B cell (primary cell): ENCODE data around the gene RNH1. TPM values are rescaled to one million over a fixed set of nuclear protein-coding genes. Genes with fewer than 3 reads are reported as not detected.

Experiments
- ATAC-seq: fragments of 200-7000 bp; cut with Tn5 transposase; one replicate; pipeline ENCODE4 v1.10.0; 2021; ENCODE audit warnings: low read depth, mild to moderate bottlenecking, moderate number of reproducible peaks, moderate library complexity
- CTCF ChIA-PET: fragments of 350-600 bp; sonication (Branson Sonifier 250); formaldehyde crosslinking; loops from one replicate; lab custom pipeline; 2021; ENCODE audit warnings: antibody characterized with exemption, inconsistent platforms; lab: Charles Lee
- POLR2A ChIA-PET: fragments of 350-600 bp; sonication (Branson Sonifier 250); formaldehyde crosslinking; loops from one replicate; lab custom pipeline; 2021; ENCODE audit warnings: antibody characterized with exemption; lab: Charles Lee
- DNase-seq: peaks from one replicate; pipeline ENCODE4 v3.0.0; 2013
- H2AFZ ChIP-seq: 2 replicates; pipeline ENCODE4 v1.6.1; 2012; ENCODE audit warnings: mild to moderate bottlenecking, low read depth, low read length; ENCODE audit not compliant: insufficient read depth, poor library complexity, severe bottlenecking
- H3K27ac ChIP-seq, 2 donors: 1 replicate in 1 of 2; 2 replicates in 1 of 2; pipeline ENCODE4 v1.5.1; 2012 to 2013; ENCODE audit warnings: low read length in 2 of 2, mild to moderate bottlenecking in 2 of 2, moderate library complexity in 1 of 2
- H3K27me3 ChIP-seq, 4 experiments: fragments of 200-600 bp in 1 of 4; sonication (generic) in 1 of 4; replicated peaks in 1 of 4; 1 replicate in 2 of 4; 2 replicates in 2 of 4; pipeline versions ENCODE4 v1.6.1 to v1.7.0; 2013 to 2016; ENCODE audit warnings: low read length in 3 of 4, mild to moderate bottlenecking in 2 of 4, mixed read lengths in 1 of 4, moderate library complexity in 1 of 4; ENCODE audit not compliant: insufficient read depth in 4 of 4, control insufficient read depth in 3 of 4; ENCODE audit errors: control extremely low read depth in 1 of 4
- H3K36me3 ChIP-seq, 2 experiments: replicated peaks in 1 of 2; 1 replicate in 1 of 2; 2 replicates in 1 of 2; pipeline versions ENCODE4 v1.6.1 to v1.7.1; 2013; ENCODE audit warnings: low read length in 1 of 2; ENCODE audit not compliant: insufficient read depth in 2 of 2, control insufficient read depth in 1 of 2; ENCODE audit errors: control extremely low read depth in 1 of 2, extremely low read depth in 1 of 2
- H3K4me1 ChIP-seq, 2 donors: fragments of 200-600 bp in 1 of 2; sonication (generic) in 1 of 2; 1 replicate in 1 of 2; 2 replicates in 1 of 2; pipeline versions ENCODE4 v1.5.1 to v1.6.1; 2013 to 2017; ENCODE audit warnings: low read length in 2 of 2; ENCODE audit not compliant: control insufficient read depth in 2 of 2, insufficient read depth in 2 of 2
- H3K4me2 ChIP-seq: replicated peaks from 2 replicates; pipeline ENCODE3; 2012; ENCODE audit warnings: mild to moderate bottlenecking, low read depth, low read length; ENCODE audit not compliant: poor library complexity, severe bottlenecking
- H3K4me3 ChIP-seq, 5 experiments: fragments of 200-600 bp in 1 of 5; sonication (generic) in 1 of 5; 1 replicate in 3 of 5; 2 replicates in 2 of 5; pipeline versions ENCODE4 v1.5.1 to v1.7.0; 2011 to 2016; ENCODE audit warnings: low read length in 4 of 5, mild to moderate bottlenecking in 4 of 5, low read depth in 2 of 5, control low read depth in 1 of 5, moderate library complexity in 1 of 5; ENCODE audit not compliant: insufficient read depth in 1 of 5; ENCODE audit errors: control extremely low read depth in 1 of 5, extremely low read depth in 1 of 5
- H3K79me2 ChIP-seq: fragments of 200-600 bp; sonication (generic); one replicate; pipeline ENCODE4 v1.6.0; 2016; ENCODE audit warnings: low read length; ENCODE audit not compliant: control insufficient read depth, insufficient read depth
- H3K9ac ChIP-seq: fragments of 200-600 bp; sonication (generic); 2 replicates; pipeline ENCODE4 v1.6.1; 2017; ENCODE audit warnings: mild to moderate bottlenecking, low read length, moderate library complexity
- H3K9me3 ChIP-seq, 3 donors: one replicate each; pipeline versions ENCODE4 v1.6.1 to v1.7.1; 2013; ENCODE audit warnings: low read length in 2 of 3; ENCODE audit not compliant: control insufficient read depth in 2 of 3, insufficient read depth in 1 of 3; ENCODE audit errors: control extremely low read depth in 1 of 3
- H4K20me1 ChIP-seq: 2 replicates; pipeline ENCODE4 v1.6.0; 2012; ENCODE audit warnings: mild to moderate bottlenecking, low read length; ENCODE audit not compliant: insufficient read depth, control insufficient read depth, poor library complexity, severe bottlenecking
- H3K27ac Mint-ChIP-seq: one replicate; pipeline ENCODE4 v1.8.0; 2021; ENCODE audit warnings: mixed read lengths
- H3K27me3 Mint-ChIP-seq: one replicate; pipeline ENCODE4 v1.8.0; 2021; ENCODE audit warnings: mixed read lengths
- H3K4me1 Mint-ChIP-seq: one replicate; pipeline ENCODE4 v1.8.0; 2021; ENCODE audit warnings: mixed read lengths
- H3K4me3 Mint-ChIP-seq: one replicate; pipeline ENCODE4 v1.8.0; 2021; ENCODE audit warnings: mixed read lengths
- H3K9me3 Mint-ChIP-seq: one replicate; pipeline ENCODE4 v1.8.0; 2022; ENCODE audit warnings: mixed read lengths; ENCODE audit not compliant: insufficient read depth
- EZH2 ChIP-seq: IDR thresholded peaks from 2 replicates; pipeline ENCODE4 v1.6.1; 2012; ENCODE audit warnings: borderline replicate concordance, low read depth, mild to moderate bottlenecking, moderate library complexity, low read length; ENCODE audit not compliant: insufficient read depth, poor library complexity, severe bottlenecking
- WGBS: methylation state at CpG from one replicate; pipeline ENCODE4 v1.1.5; 2013; ENCODE audit warnings: missing lambda C conversion rate; ENCODE audit not compliant: insufficient coverage; 5-methylcytosine and 5-hydroxymethylcytosine counted together
- intact Hi-C: fragments of 100-400 bp; cut with micrococcal nuclease; formaldehyde crosslinking; loops from one replicate; pipeline ENCODE4 v1.10.0; 2022
- polyA plus RNA-seq: library from polyadenylated mRNA; depleted of rRNA; stranded (reverse); fragments of >200 nt; gene quantifications from 2 replicates; pipeline ENCODE4 v1.2.3, GENCODE V29; 2012
- total RNA-seq, 2 donors: library from RNA; stranded (reverse); fragments of 120-200 nt in 1 of 2; gene quantifications; 1 replicate in 1 of 2; 2 replicates in 1 of 2; pipeline versions ENCODE4 v1.2.3 to v1.2.4, GENCODE V29; 2013 to 2022
- TF ChIP-seq, protein P1 (sequence below): fragments of 200-600 bp; IDR thresholded peaks from one replicate; pipeline ENCODE4 v1.8.0; 2022; ENCODE audit warnings: antibody characterized with exemption, mild to moderate bottlenecking

RNH1 gene
- total and polyA plus RNA-seq, 2 donors (not counting 1 experiment from before 2014, with no cell fraction given): 81.0 to 159 TPM

DNA sequence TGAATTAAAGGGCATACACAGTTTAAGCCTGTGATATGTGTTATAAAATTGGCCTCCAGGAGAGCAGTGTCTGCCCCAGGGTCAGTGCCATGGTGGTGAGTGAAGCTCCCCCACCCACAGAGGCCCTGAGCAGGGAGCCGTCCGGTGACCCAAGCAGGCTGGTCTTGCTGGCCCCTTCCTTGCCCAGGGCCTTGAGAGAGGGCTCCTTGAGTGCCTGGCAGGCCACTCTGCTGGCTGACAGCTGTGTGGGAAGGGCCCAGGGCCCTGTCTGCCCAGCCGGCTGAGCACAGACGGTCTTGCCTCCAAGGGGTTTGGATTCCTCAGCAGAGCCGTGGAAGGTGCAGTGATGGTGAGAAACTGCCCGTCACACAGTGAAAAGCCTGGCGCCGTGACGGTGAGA is 31.1 kb downstream of the RNH1 start:
- CTCF ChIA-PET: no interaction called here
- no peaks in the 10 kb centered on the region for H3K9me3 Mint-ChIP-seq
- Histone ChIP-seq H3K79me2 (peaks cover 24% of the 10 kb centered on the region), H3K4me3 (no peak overlapping the region), H2AFZ (no peak overlapping the region), H4K20me1 (no peaks in the 10 kb centered on the region), H3K4me2 (no peak overlapping the region), H3K36me3 (no peaks in the 10 kb centered on the region), H3K27me3 (no peaks in the 10 kb centered on the region), H3K27ac (no peak overlapping the region), H3K4me1 (no peaks in the 10 kb centered on the region), H3K9ac (no peak overlapping the region), H3K9me3 (peaks cover 0 to 2% (median 0%) of the 10 kb centered on the region in 3 donors)
- no peak overlapping the region for H3K27ac Mint-ChIP-seq
- no peaks in the 10 kb centered on the region for H3K27me3 Mint-ChIP-seq
- no peak for ATAC-seq
- no peaks in the 10 kb centered on the region for H3K4me1 Mint-ChIP-seq
- H3K4me3 Mint-ChIP-seq: no peak overlapping the region
- 95% methylated on average over 9 of the region's 9 CpGs for WGBS
- intact Hi-C loops: no loop called here
- no peak for DNase-seq
- TF ChIP-seq EZH2: no peak
- TF ChIP-seq, protein P1, sequence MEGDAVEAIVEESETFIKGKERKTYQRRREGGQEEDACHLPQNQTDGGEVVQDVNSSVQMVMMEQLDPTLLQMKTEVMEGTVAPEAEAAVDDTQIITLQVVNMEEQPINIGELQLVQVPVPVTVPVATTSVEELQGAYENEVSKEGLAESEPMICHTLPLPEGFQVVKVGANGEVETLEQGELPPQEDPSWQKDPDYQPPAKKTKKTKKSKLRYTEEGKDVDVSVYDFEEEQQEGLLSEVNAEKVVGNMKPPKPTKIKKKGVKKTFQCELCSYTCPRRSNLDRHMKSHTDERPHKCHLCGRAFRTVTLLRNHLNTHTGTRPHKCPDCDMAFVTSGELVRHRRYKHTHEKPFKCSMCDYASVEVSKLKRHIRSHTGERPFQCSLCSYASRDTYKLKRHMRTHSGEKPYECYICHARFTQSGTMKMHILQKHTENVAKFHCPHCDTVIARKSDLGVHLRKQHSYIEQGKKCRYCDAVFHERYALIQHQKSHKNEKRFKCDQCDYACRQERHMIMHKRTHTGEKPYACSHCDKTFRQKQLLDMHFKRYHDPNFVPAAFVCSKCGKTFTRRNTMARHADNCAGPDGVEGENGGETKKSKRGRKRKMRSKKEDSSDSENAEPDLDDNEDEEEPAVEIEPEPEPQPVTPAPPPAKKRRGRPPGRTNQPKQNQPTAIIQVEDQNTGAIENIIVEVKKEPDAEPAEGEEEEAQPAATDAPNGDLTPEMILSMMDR: no peak
- POLR2A ChIA-PET: no interaction called here

DNA sequence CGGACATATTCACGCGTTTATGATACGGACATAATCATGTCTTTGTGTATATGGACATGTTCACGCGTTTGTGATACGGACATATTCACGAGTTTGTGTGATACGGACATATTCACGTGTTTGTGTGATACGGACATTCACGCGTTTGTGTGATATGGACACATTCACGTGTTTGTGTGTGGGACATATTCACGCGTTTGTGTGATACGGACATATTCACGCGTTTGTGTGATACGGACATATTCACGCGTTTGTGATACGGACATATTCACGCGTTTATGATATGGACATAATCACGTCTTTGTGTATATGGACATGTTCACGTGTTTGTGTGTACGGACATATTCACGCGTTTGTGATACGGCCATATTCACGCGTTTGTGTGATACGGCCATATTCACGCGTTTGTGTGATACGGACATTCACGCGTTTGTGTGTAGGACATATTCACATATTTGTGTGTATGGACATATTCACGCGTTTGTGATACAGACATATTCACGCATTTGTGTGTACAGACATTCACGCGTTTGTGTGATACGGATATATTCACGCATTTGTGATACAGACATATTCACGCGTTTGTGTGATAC is 32.0 kb downstream of the RNH1 start:
- Mint-ChIP-seq H3K4me1 (no peaks in the 10 kb centered on the region), H3K4me3 (no peak overlapping the region), H3K9me3 (no peaks in the 10 kb centered on the region), H3K27ac (no peak overlapping the region), H3K27me3 (no peaks in the 10 kb centered on the region)
- DNase-seq (no peak), ATAC-seq (no peak)
- Histone ChIP-seq H3K4me3 (no peak overlapping the region), H3K4me2 (no peak overlapping the region), H3K9me3 (peaks cover 0 to 2% (median 0%) of the 10 kb centered on the region in 3 donors), H3K79me2 (peaks cover 24% of the 10 kb centered on the region), H3K9ac (no peak overlapping the region), H3K4me1 (no peaks in the 10 kb centered on the region), H4K20me1 (no peaks in the 10 kb centered on the region), H2AFZ (no peak overlapping the region), H3K27ac (no peak overlapping the region), H3K27me3 (no peaks in the 10 kb centered on the region), H3K36me3 (no peaks in the 10 kb centered on the region)
- TF ChIP-seq, protein P1: no peak
- no peak for TF ChIP-seq EZH2
- ChIA-PET POLR2A (no interaction called here), CTCF (no interaction called here)
- WGBS: 95% methylated on average over 48 of the region's 48 CpGs
- intact Hi-C loops: no loop called here
